Suprapubic skin (tissue), 4 donors: ENCODE measurements around the gene SLC2A5. TPM values are rescaled to one million over a fixed set of nuclear protein-coding genes. Genes with fewer than 3 reads are reported as not detected.

ENCODE experiments used
- DNase-seq, 2 donors: peaks; one replicate each; pipeline ENCODE4 v3.0.0-alpha.2; 2019; ENCODE audit warnings: low spot score in 2 of 2
- H3K27ac ChIP-seq: fragments of 200-600 bp; sonication (generic); one replicate; pipeline ENCODE4 v1.5.1; 2019
- H3K27me3 ChIP-seq: fragments of 200-600 bp; sonication (generic); one replicate; pipeline ENCODE4 v1.5.1; 2019
- H3K36me3 ChIP-seq: fragments of 200-600 bp; sonication (generic); one replicate; pipeline ENCODE4 v1.5.1; 2019
- H3K4me1 ChIP-seq: fragments of 200-600 bp; sonication (generic); one replicate; pipeline ENCODE4 v1.5.1; 2019
- H3K4me3 ChIP-seq: fragments of 200-600 bp; sonication (generic); one replicate; pipeline ENCODE4 v1.5.1; 2019; ENCODE audit warnings: mild to moderate bottlenecking
- H3K9me3 ChIP-seq: fragments of 200-600 bp; sonication (generic); one replicate; pipeline ENCODE4 v1.5.1; 2019
- EP300 ChIP-seq: sonication (generic); formaldehyde crosslinking; IDR thresholded peaks from one replicate; pipeline ENCODE4 v1.6.1; 2017; ENCODE audit warnings: antibody characterized with exemption
- POLR2A ChIP-seq, 2 donors: fragments of 450-650 bp; IDR thresholded peaks; one replicate each; pipeline ENCODE4 v1.6.1; 2017; ENCODE audit warnings: antibody characterized with exemption in 2 of 2, mild to moderate bottlenecking in 2 of 2, moderate library complexity in 2 of 2
- POLR2AphosphoS5 ChIP-seq, 3 donors: sonication (generic); formaldehyde crosslinking; IDR thresholded peaks; one replicate each; pipeline ENCODE4 v1.6.1; 2017; ENCODE audit warnings: antibody characterized with exemption in 3 of 3
- WGBS: methylation state at CpG from one replicate; pipeline ENCODE4 v1.1.5; 2018; 5-methylcytosine and 5-hydroxymethylcytosine counted together
- total RNA-seq, 4 donors: library from RNA; depleted of rRNA; stranded (reverse); fragments of >200 nt; gene quantifications; one replicate each; pipeline ENCODE4 v1.1.0, GENCODE V29; 2016
- TF ChIP-seq, protein P1 (sequence below), 2 donors: fragments of 200-600 bp in 1 of 2; fragments of 450-650 bp in 1 of 2; sonication (generic) in 1 of 2; IDR thresholded peaks; one replicate each; pipeline ENCODE4 v1.5.1; 2016 to 2019; ENCODE audit warnings: antibody characterized with exemption in 2 of 2, mild to moderate bottlenecking in 1 of 2, moderate library complexity in 1 of 2

SLC2A5 gene
- total RNA-seq, 4 donors from 2014 or later, result 3.3 to 6.5 (median 3.8) TPM

DNA sequence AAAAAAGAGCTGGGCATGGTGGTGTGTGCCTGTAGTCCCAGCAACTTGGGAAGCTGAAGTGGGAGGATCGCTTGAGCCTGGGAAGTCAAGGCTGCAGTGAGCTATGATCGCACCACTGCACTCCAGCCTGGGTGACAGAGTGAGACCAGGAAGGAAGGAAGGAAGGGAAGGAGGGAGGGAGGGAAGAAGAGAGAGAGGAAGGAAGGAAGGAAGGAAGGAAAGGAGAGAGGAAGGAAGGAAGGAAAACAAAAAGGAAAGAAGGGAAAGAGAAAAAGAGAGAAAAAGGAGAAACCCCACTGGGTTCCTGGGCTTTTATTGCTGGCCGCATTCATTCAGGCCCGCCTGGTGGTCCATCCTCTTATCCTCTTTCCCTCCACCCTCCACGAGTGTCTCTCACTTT lies 53.0 kb downstream of the SLC2A5 start:
- no peak for TF ChIP-seq POLR2A (IDR thresholded peaks at IDR 0.05)
- no peak for TF ChIP-seq POLR2AphosphoS5 (IDR thresholded peaks at IDR 0.05)
- no peak for TF ChIP-seq EP300
- TF ChIP-seq, protein P1, sequence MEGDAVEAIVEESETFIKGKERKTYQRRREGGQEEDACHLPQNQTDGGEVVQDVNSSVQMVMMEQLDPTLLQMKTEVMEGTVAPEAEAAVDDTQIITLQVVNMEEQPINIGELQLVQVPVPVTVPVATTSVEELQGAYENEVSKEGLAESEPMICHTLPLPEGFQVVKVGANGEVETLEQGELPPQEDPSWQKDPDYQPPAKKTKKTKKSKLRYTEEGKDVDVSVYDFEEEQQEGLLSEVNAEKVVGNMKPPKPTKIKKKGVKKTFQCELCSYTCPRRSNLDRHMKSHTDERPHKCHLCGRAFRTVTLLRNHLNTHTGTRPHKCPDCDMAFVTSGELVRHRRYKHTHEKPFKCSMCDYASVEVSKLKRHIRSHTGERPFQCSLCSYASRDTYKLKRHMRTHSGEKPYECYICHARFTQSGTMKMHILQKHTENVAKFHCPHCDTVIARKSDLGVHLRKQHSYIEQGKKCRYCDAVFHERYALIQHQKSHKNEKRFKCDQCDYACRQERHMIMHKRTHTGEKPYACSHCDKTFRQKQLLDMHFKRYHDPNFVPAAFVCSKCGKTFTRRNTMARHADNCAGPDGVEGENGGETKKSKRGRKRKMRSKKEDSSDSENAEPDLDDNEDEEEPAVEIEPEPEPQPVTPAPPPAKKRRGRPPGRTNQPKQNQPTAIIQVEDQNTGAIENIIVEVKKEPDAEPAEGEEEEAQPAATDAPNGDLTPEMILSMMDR (IDR thresholded peaks at IDR 0.05), result no peak
- no peaks in the 10 kb centered on the region for H3K9me3 ChIP-seq
- H3K4me3 ChIP-seq, result no peak overlapping the region
- H3K4me1 ChIP-seq, result no peaks in the 10 kb centered on the region
- no peaks in the 10 kb centered on the region for H3K36me3 ChIP-seq
- H3K27ac ChIP-seq, result no peak overlapping the region
- H3K27me3 ChIP-seq, result no peaks in the 10 kb centered on the region
- 82% methylated on average over 5 of the region's 5 CpGs for WGBS
- no peak for DNase-seq

DNA sequence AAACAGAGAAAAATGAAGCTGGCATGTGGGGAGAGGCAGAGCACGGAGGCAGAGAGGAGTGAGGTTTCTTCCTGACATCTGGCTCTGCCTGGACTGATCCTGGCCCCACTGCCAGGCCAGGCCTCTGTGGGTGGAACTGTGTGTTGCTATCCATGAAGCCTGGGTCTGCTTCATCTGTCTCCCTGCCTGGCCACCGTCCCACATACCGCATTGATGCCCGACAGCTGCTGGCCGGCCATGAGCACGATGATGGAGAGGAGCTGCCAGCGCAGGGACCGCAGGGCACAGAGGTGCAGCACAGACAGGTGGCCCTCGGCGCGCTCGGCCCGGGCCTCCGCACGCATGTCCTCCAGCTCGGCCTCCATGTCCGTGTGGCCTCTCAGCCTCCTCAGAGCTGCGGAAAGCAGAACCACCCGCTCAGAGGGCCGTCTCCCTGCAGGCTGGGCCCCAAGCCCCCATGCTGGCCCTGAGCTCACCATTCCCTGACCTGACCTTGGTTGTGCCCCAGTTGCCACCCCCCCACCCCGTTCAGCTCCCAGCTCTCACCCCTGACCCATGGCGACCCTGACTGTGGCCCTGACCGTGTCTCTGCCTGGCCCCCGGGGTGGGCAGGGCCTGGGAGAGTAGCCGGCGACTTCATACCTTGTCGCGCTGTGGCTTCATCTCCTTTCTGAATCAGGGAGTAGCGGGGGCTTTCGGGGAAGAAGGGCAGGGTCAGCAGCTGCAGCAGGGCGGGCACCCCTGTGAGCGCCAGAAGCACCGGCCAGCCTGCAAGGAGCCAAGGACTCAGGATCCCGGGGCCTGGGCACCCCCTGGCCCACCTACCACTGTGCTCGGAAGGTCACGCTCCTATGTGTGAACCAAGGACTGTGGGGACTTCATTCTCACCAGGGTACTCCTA lies 54.7 kb downstream of the SLC2A5 start:
- TF ChIP-seq POLR2A (IDR thresholded peaks at IDR 0.05) (no peak), POLR2AphosphoS5 (IDR thresholded peaks at IDR 0.05) (no peak), EP300 (no peak)
- TF ChIP-seq, protein P1 (IDR thresholded peaks at IDR 0.05), result no peak
- Histone ChIP-seq H3K36me3 (no peaks in the 10 kb centered on the region), H3K4me1 (no peaks in the 10 kb centered on the region), H3K27me3 (no peaks in the 10 kb centered on the region), H3K27ac (no peak overlapping the region), H3K9me3 (no peaks in the 10 kb centered on the region), H3K4me3 (no peak overlapping the region)
- no peak for DNase-seq
- 98% methylated on average over 6 of the region's 36 CpGs for WGBS

DNA sequence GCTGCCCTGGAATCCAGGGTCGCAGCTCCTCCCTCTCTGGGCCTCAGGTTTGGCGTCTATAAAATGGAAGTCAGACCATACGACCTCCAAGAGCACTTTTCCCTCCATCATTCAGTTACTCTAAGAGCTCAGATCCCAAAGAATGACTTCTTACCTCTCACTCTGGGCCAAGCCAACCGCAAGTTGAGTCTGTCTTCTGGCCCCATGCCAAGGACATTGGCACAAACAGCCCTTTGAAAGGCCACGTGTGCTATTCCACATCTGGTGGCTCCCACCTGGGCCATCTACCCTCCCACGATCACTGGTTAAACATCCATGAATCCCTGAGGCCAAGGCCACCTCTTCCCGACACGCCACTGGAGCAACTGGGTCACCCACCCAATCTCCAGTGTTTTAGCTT lies 55.6 kb downstream of the SLC2A5 start:
- no peak for DNase-seq
- WGBS, result 72% methylated on average over 8 of the region's 8 CpGs
- no peaks in the 10 kb centered on the region for H3K4me1 ChIP-seq
- no peaks in the 10 kb centered on the region for H3K27me3 ChIP-seq
- no peaks in the 10 kb centered on the region for H3K9me3 ChIP-seq
- no peaks in the 10 kb centered on the region for H3K36me3 ChIP-seq
- no peak overlapping the region for H3K27ac ChIP-seq
- TF ChIP-seq POLR2AphosphoS5 (IDR thresholded peaks at IDR 0.05) (no peak), EP300 (no peak), POLR2A (IDR thresholded peaks at IDR 0.05) (no peak)
- TF ChIP-seq, protein P1 (IDR thresholded peaks at IDR 0.05), result no peak
- H3K4me3 ChIP-seq, result no peak overlapping the region

DNA sequence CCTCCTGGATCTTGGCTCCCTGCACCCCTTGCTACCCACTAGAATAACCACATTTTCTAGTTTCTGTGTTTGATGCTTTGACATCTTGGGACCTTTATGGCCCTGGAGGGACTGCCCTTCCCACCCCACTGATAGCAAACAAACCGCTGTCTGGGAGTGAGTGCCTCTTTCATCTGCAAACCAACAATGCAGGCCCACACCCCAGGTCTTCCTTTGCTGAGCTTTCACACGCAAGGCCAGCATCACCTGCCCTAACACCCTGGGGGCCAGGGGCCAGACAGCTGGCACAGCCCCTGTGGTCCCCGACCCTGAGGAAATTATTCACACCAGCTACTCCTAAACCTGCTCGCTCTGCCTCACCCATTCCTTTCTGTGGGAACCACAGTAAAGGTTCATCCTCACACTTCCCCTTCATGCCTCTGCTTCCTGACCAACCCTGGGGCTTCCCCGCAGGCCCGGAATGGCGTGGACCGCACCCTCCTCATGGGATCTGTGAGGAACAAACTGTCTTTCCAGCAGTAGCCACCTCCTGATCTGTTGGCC lies 58.6 kb downstream of the SLC2A5 start:
- DNase-seq, result no peak
- no peaks in the 10 kb centered on the region for H3K27me3 ChIP-seq
- no peak overlapping the region for H3K4me3 ChIP-seq
- H3K27ac ChIP-seq, result no peak overlapping the region
- 75% methylated on average over 8 of the region's 8 CpGs for WGBS
- H3K4me1 ChIP-seq, result no peaks in the 10 kb centered on the region
- no peaks in the 10 kb centered on the region for H3K9me3 ChIP-seq
- TF ChIP-seq POLR2A (IDR thresholded peaks at IDR 0.05) (no peak), POLR2AphosphoS5 (IDR thresholded peaks at IDR 0.05) (no peak), EP300 (no peak)
- TF ChIP-seq, protein P1 (IDR thresholded peaks at IDR 0.05), result no peak
- H3K36me3 ChIP-seq, result no peaks in the 10 kb centered on the region
